Prostate gland (tissue), 2 donors: Measurements from ENCODE around the gene CELSR3.

Experiments used
- POLR2A ChIP-seq: fragments of 450-650 bp; IDR thresholded peaks from one replicate; pipeline ENCODE4 v1.6.1; 2016; ENCODE audit warnings: antibody characterized with exemption, mild to moderate bottlenecking
- POLR2AphosphoS5 ChIP-seq: sonication (generic); formaldehyde crosslinking; IDR thresholded peaks from one replicate; pipeline ENCODE4 v1.6.1; 2017; ENCODE audit warnings: antibody characterized with exemption
- TF ChIP-seq, protein P1 (sequence below), 4 experiments: fragments of 200-600 bp in 2 of 4; fragments of 450-650 bp in 2 of 4; sonication (generic) in 2 of 4; IDR thresholded peaks; 1 replicate in 3 of 4; 2 replicates in 1 of 4; pipeline ENCODE4 v1.5.1; 2016 to 2019; ENCODE audit warnings: antibody characterized with exemption in 4 of 4, mild to moderate bottlenecking in 2 of 4, moderate library complexity in 2 of 4

GRCh38 chr3:48689384-48689783 lies 26.7 kb upstream of the CELSR3 start:
- TF ChIP-seq, protein P1, sequence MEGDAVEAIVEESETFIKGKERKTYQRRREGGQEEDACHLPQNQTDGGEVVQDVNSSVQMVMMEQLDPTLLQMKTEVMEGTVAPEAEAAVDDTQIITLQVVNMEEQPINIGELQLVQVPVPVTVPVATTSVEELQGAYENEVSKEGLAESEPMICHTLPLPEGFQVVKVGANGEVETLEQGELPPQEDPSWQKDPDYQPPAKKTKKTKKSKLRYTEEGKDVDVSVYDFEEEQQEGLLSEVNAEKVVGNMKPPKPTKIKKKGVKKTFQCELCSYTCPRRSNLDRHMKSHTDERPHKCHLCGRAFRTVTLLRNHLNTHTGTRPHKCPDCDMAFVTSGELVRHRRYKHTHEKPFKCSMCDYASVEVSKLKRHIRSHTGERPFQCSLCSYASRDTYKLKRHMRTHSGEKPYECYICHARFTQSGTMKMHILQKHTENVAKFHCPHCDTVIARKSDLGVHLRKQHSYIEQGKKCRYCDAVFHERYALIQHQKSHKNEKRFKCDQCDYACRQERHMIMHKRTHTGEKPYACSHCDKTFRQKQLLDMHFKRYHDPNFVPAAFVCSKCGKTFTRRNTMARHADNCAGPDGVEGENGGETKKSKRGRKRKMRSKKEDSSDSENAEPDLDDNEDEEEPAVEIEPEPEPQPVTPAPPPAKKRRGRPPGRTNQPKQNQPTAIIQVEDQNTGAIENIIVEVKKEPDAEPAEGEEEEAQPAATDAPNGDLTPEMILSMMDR (IDR thresholded peaks at IDR 0.05): no peak
- TF ChIP-seq POLR2A (no peak), POLR2AphosphoS5 (no peak)
